HG02571 (cell line): ENCODE data around the gene KRTAP19-5.
"Not testable (repeated sequence)": the region's sequence is repeated elsewhere in the genome, so short reads cannot be mapped to it uniquely, and the experiment has no call there.

ENCODE experiments used
- ATAC-seq: cut with Tn5 transposase; IDR thresholded peaks from one replicate; pipeline ENCODE4 v1.9.1; 2021; ENCODE audit warnings: mild to moderate bottlenecking, moderate library complexity; ENCODE audit not compliant: unreplicated experiment

The KRTAP19-5 gene

GRCh38 chr21:30502041-30502440 lies at the start of gene KRTAP19-5:
Gene KRTAP19-5, minus strand, starts transcription at chr21:30502141. Its CDS starts 51 bp downstream, at chr21:30502090.
- no peak for ATAC-seq

DNA sequence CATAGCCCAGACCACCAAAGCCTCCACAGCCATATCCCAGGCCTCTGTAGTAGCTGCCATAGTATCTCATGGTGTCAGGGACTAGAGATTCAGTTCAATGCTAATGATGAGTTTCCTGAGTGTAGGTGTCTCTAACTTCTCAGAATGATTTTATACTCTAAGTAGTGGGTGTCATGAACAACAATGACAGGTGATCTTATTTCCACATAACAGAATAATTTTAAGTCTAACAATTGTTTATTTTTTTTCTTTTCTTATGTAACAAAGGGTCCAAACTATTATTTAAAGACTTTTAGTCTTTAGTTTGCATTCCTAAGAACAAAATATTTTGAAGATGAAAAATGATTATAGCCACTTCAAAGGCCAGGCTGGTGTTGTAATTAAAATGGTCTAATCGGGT lies 39.8 kb upstream of the KRTAP19-5 start, which contains the start of gene KRTAP19-6:
Gene KRTAP19-6 (minus strand): TSS at position 101 of the 400 bp plus-strand sequence. CDS start 31 bp downstream, at position 70.
- ATAC-seq = no peak

DNA sequence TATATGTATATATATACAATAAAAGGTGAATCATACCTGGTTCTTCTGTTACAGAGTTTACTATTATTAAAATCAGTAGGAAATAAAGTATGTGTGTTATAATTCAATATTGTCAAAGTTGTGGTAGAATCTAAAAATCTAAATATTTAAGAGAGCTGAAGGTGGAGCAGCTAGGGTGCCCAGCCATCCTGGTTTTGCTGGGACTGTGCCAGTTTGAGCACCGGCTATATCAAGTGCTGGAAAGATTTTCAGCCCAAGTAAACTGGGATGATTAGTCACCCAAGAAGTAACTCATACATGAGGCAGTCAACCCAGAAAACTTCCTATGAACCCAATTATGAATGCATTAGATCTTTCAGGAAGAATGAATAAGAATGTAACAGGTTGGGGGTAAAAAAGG lies 16.9 kb upstream of the KRTAP19-5 start:
- no peak for ATAC-seq

- no peak for ATAC-seq
These were observed 13.7 kb upstream of the KRTAP19-5 start for GRCh38 chr21:30515681-30516080.

DNA sequence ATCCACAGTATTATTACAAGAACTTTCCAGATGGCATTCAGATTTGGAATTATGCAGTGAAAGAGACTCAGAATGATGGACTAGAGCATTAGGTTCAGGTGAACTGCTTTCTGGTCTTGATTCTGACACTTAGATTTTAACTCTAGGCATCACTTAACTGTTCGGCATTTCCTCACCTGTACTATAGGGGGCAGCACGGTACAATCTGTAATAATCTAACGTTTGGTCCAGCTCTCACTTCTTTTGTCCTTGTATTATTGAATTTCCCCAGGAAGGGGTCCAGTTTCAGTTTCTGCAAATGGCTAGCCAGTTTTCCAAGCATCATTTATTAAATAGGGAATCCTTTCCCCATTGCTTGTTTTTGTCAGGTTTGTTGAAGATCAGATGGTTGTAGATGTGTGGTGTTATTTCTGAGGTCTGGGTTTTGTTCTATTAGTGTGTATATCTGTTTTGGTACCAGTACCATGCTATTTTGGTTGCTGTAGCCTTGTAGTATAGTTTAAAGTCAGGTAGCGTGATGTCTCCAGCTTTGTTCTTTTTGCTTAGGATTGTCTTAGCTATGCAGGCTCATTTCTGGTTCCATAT lies 3.8 kb upstream of the KRTAP19-5 start:
- ATAC-seq = not testable (repeated sequence)

- ATAC-seq = no peak
These were observed 4.9 kb downstream of the KRTAP19-5 start, which contains the start of gene KRTAP19-4 for GRCh38 chr21:30497065-30497464. Gene KRTAP19-4, minus strand, starts transcription at chr21:30497165. Its CDS starts 55 bp downstream, at chr21:30497110.

- ATAC-seq = no peak
These were observed 9.9 kb downstream of the KRTAP19-5 start, which contains the start of gene KRTAP19-3 for GRCh38 chr21:30491963-30492428. Gene KRTAP19-3, minus strand, starts transcription at chr21:30492013. Its CDS starts 56 bp downstream, at chr21:30491957.

- ATAC-seq = no peak
These were observed 14.6 kb downstream of the KRTAP19-5 start, which contains the start of gene KRTAP19-2 for GRCh38 chr21:30487336-30487735. Gene KRTAP19-2, minus strand, starts transcription at chr21:30487436. Its CDS starts 88 bp downstream, at chr21:30487348.

DNA sequence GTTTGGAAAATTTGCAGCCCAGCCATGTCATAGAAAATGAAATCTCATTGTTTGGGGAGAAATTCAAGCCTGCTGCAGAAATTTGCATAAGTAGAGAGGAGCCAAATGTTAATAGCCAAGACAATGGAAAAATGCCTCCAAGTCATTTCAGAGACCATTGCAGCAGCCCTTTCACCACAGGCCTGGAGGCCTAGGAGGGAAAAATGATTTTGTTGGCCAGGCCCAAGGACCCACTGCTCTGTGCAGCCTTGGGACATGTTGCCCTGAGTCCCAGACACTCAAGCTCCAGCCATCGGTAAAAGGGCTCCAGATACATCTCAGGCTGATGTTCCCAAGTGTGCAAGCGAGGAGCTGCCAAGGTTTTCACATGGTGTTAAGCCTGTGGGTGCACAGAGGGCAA lies 15.8 kb downstream of the KRTAP19-5 start:
- ATAC-seq = no peak

DNA sequence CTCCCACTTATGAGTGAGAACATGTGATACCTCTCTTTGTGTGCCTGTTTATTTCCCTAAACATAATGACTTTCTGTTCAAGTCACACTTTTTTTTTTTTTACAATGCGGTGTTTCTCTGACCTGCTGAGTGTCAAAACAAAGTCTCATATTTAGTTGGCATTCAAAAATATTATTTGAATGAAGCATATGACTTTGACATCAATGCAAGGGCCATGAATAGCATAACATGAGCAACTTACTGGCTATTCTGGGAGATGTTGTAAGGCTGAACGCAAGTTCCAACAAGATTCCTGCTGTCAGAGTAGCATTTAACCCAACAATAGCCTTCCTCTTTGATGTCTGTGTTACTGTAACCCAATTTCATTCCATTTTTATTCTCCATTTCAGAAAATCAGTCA lies 19.8 kb downstream of the KRTAP19-5 start:
- ATAC-seq = no peak

GRCh38 chr21:30480145-30480544 lies 21.8 kb downstream of the KRTAP19-5 start, which contains the start of gene KRTAP19-1:
Gene KRTAP19-1, minus strand, starts transcription at chr21:30480367. Its CDS starts 50 bp downstream, at chr21:30480317.
- ATAC-seq = no peak

DNA sequence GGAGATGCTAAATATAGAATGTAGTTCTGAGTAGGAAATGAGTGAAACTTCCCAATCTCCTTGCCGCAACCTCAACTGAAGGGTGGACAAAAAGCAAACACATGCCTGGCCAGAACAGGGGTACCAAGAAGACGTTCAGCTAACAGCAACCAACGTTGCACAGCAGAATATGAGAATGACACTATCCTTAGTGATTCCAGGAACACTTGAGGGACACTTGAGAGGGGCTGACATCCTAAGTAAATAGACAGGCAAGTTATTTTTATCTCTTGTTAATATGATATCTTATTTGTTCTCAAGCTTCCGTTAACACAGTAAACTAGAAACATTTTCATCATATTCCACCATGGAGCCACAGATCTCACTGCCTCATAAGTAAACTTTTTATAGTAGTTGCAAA lies 22.7 kb downstream of the KRTAP19-5 start:
- ATAC-seq = no peak

DNA sequence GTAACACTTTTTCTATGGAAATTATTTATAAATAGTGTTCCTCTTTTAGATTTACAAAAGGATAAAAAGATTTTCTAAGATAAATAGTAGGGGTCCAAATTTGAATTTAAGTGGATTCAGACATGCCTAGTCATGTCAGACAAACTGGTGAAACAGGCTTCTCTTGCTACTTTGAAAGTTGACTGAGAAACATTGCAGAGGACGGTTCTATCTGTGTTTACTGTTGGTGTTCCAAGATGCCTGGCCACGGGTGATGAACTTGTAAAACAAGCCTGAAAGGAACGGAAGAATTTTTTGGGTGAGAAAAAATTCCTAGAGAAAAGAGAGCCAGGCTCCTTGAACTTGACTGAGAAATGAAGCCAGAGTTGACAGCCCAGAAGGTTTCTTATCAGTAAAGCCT lies 23.9 kb downstream of the KRTAP19-5 start:
- ATAC-seq = no peak

DNA sequence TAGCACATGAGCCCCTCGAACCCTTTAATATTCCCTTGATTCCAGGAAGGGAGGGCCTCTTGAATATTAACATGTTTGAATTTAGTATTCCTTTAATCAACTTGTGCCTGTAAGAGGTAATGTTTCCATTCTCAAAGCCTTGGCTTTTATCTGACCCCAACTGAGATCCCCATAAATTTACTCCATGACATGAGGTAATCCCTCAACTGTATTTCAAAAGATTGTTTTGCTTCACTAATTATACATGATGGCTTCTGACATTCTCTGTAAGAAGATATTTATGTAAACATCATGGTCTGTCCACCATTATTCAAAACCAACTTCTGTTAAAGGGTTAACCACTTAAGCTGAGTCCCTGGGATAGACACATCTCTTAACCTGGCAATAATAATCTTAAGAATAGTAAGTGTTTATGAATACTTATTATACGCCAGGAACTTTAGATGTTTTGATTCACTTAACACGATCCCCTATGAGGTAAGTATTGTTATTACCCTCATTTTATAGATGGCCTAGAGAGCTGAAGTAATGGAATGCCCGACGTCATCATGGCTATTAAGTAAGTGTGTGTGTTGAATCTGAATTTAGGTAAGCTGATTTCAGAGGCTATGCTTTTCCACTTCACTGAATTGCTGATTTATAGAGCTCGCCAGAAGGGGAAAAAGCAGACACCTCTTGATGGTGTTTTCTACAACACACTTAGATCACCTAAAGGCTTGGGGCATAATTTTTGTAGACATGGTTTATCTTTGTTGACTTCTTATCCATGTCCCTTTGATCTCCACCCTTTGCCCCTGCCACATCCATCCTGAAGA lies 32.8 kb downstream of the KRTAP19-5 start:
- no peak for ATAC-seq

GRCh38 chr21:30463713-30464112 lies 38.2 kb downstream of the KRTAP19-5 start:
- ATAC-seq = no peak
